ENCODE results near the gene DIPK2A. TPM values are rescaled to one million over a fixed set of nuclear protein-coding genes. Genes with fewer than 3 reads are reported as not detected.

Gene DIPK2A
- total RNA-seq, 2 donors from 2014 or later, result 9.2 to 13.2 TPM

DNA sequence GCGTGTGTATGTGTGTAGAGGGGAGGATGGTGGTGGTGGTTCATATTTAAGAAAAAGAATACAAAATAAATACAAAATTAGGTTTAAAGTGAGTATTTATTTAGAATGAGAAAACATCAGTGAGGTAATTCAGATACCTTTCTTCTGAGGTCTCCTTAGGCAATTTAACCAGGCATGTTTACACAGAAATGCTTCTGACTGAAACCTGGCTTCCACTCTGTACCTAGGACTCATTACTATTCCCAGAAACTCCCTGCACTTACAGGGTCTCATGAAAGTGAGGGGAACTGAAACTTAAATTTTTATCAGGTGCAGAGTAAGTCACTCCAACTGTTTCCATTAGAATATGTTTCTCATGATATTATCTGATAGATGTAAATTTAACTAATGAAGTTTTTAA lies 10.3 kb upstream of the DIPK2A start:
- H3K27ac ChIP-seq, result no peak overlapping the region
- DNase-seq, result no peak
- H3K4me1 ChIP-seq, result no peaks in the 10 kb centered on the region
- H3K27me3 ChIP-seq, result no peaks in the 10 kb centered on the region
- intact Hi-C loops (cut with DNase I), result no loop called here
- no peaks in the 10 kb centered on the region for H3K36me3 ChIP-seq (replicated peaks in 1 of 2; ENCODE audit: insufficient read depth in 1 of 2, low read depth in 2 of 2)
- WGBS, 2 donors, result 85 to 90% methylated on average over 1 of the region's 1 CpG
- H3K4me3 ChIP-seq, result no peak overlapping the region
- H3K9me3 ChIP-seq, result no peaks in the 10 kb centered on the region
- ATAC-seq, result no peak
- TF ChIP-seq, protein P1, sequence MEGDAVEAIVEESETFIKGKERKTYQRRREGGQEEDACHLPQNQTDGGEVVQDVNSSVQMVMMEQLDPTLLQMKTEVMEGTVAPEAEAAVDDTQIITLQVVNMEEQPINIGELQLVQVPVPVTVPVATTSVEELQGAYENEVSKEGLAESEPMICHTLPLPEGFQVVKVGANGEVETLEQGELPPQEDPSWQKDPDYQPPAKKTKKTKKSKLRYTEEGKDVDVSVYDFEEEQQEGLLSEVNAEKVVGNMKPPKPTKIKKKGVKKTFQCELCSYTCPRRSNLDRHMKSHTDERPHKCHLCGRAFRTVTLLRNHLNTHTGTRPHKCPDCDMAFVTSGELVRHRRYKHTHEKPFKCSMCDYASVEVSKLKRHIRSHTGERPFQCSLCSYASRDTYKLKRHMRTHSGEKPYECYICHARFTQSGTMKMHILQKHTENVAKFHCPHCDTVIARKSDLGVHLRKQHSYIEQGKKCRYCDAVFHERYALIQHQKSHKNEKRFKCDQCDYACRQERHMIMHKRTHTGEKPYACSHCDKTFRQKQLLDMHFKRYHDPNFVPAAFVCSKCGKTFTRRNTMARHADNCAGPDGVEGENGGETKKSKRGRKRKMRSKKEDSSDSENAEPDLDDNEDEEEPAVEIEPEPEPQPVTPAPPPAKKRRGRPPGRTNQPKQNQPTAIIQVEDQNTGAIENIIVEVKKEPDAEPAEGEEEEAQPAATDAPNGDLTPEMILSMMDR (IDR thresholded peaks at IDR 0.05), result no peak
- no peak for TF ChIP-seq POLR2A (IDR thresholded peaks at IDR 0.05)

DNA sequence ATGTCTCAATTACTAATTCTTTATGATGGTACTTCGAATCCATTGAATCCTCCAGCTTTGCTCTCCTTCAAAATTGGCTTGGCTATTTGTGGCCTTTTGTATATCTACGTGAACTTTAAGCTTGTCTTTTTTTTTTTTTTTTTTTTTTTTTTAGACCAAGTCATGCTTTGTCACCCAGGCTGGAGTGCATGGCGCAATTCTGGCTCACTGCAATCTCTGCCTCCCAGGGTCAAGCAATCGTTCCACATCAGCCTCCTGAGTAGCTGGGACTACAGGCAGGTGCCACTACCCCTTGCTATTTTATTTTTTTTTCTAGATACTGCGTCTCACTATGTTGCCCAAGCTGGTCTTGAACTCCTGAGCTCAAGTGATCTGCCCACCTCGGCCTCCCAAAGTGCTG lies 7.7 kb upstream of the DIPK2A start:
- no peak for TF ChIP-seq POLR2A (IDR thresholded peaks at IDR 0.05)
- TF ChIP-seq, protein P1 (IDR thresholded peaks at IDR 0.05), result no peak
- no peak overlapping the region for H3K4me3 ChIP-seq
- no peaks in the 10 kb centered on the region for H3K9me3 ChIP-seq
- H3K27me3 ChIP-seq, result no peaks in the 10 kb centered on the region
- H3K27ac ChIP-seq, result no peak overlapping the region
- ATAC-seq, result no peak
- 60 to 62% methylated on average over 6 of the region's 6 CpGs for WGBS, 2 donors
- no peaks in the 10 kb centered on the region for H3K36me3 ChIP-seq (replicated peaks in 1 of 2; ENCODE audit: insufficient read depth in 1 of 2, low read depth in 2 of 2)
- no peaks in the 10 kb centered on the region for H3K4me1 ChIP-seq
- intact Hi-C loops (cut with DNase I), result no loop called here
- DNase-seq, result no peak

DNA sequence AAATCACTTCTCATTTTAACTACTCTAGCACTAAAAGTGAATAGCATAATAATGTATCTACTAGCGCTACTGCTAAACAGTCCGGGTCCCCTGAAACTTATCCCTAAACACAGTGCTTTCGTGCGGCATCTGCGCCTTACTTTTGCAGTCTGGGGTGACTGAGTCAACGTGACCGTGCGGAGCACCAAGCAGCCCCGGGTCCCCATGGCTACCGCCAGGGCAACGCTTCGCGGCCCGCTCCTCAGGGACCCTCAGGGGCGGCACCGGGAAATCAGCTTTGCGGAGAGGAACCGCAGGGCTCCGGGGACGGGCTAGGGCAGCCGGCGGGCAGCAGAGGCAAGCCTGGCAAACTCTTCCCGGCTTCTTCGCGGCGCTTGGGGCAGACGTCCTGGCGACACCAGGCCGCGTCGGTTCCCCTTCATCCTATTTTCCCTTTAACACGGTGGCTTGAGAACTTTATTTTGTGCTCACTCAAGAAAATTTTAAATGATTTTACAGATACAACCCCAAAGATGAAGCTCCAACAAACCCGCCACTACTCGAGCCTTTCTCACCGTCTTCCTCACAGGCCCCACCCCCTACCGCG lies 757 bp upstream of the DIPK2A start:
- H3K9me3 ChIP-seq, result no peaks in the 10 kb centered on the region
- H3K4me1 ChIP-seq, result peaks cover 20% of the 10 kb centered on the region
- H3K27ac ChIP-seq, result peak overlapping the region; percentile 95 to 99 (median 95)
- intact Hi-C loops (cut with DNase I), result no loop called here
- DNase-seq (peak; percentile 45 to 60 (median 47)), ATAC-seq (peak; percentile 12)
- H3K36me3 ChIP-seq (replicated peaks in 1 of 2; ENCODE audit: insufficient read depth in 1 of 2, low read depth in 2 of 2), result no peaks in the 10 kb centered on the region
- TF ChIP-seq POLR2A (IDR thresholded peaks at IDR 0.05), result no peak
- TF ChIP-seq, protein P1 (IDR thresholded peaks at IDR 0.05), result peak in 3 of 7 experiments; percentile 15 to 33 (median 23)
- peak overlapping the region; percentile 87 to 94 for H3K4me3 ChIP-seq
- H3K27me3 ChIP-seq, result no peaks in the 10 kb centered on the region
- WGBS, 2 donors, result 0% methylated on average over 20 to 37 of the region's 37 CpGs

DNA sequence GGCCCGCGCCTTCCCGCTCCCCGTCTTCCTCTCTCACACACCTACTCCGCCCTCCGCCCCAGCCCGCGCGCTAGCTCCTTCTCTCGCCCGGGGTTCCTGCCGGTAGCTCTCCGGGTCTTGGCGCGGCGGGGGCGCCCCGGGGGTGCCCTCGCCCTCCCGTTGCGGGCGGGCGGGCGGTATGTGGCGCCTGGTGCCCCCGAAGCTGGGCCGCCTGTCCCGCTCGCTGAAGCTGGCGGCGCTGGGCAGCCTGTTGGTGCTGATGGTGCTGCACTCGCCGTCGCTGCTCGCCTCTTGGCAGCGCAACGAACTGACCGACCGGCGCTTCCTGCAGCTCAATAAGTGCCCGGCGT lies 507 bp downstream of the DIPK2A start:
- Histone ChIP-seq H3K4me3 (peak overlapping the region; percentile 87 to 94), H3K27me3 (no peaks in the 10 kb centered on the region), H3K9me3 (no peaks in the 10 kb centered on the region), H3K4me1 (peaks cover 28% of the 10 kb centered on the region), H3K36me3 (replicated peaks in 1 of 2; ENCODE audit: insufficient read depth in 1 of 2, low read depth in 2 of 2) (no peaks in the 10 kb centered on the region), H3K27ac (peak overlapping the region; percentile 95 to 99 (median 95))
- intact Hi-C loops (cut with DNase I), result no loop called here
- ATAC-seq, result no peak
- no peak for DNase-seq
- WGBS, 2 donors, result 0% methylated on average over 6 to 25 of the region's 42 CpGs
- TF ChIP-seq, protein P1 (IDR thresholded peaks at IDR 0.05), result no peak
- TF ChIP-seq POLR2A (IDR thresholded peaks at IDR 0.05), result no peak

Data from body of pancreas (tissue), 4 donors.